Measurements from ENCODE around the gene LAPTM4A. TPM values are rescaled to one million over a fixed set of nuclear protein-coding genes. Genes with fewer than 3 reads are reported as not detected.
A peak's percentile ranks its signal among the peaks of the same experiment; 100 is the strongest.
"Not testable (repeated sequence)": the region's sequence is repeated elsewhere in the genome, so short reads cannot be mapped to it uniquely, and the experiment has no call there.

Gene LAPTM4A
- polyA plus RNA-seq, 4 donors, result 480 to 586 (median 567) TPM

DNA sequence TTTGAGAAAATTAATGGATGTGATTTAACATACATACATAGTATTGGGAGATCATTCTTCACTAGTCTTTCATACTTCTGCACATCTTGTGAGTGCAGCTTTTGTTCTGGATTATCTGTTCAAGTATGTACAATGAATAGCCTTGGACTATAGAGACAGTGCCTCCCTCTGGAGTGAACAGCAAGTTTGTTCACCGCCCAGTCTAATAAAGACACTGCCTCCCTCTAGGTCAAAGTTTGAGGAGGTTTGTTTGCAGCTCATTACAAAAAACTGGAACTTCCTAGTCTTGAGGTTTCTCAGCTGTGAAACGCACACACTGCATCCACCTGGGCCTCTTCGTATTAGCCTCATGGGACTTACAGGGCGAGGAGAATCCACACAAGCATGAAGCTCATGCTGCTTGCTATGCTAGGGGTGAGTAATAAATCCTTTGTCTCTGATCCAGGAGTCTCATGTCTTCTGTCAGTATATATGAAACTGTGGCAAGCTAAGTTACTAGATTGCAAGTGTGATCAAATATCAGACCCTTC lies 26.0 kb upstream of the LAPTM4A start:
- DNase-seq (ENCODE audit: low read depth in 4 of 4, low spot score in 3 of 4), result no peak

DNA sequence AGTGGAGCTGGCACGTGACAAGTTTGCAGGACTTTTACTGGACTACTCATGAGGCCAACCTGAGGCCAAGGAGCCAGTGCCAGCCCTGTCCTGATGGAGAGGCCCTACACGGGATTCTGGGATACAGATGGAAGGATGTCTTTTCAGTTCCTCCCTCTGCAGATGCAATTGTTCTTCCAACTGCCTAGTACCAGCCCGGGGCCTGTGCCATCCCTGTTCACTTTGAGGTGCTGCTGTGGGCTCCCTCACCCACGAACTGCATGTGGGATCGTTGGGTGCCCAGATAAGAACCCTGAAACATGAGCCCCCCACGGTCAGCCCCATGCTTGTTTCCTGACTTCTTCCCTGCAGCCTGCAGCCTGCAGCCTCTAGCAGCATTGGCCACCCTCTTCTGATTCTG lies 25.3 kb upstream of the LAPTM4A start:
- DNase-seq (ENCODE audit: low read depth in 4 of 4, low spot score in 3 of 4), result no peak

DNA sequence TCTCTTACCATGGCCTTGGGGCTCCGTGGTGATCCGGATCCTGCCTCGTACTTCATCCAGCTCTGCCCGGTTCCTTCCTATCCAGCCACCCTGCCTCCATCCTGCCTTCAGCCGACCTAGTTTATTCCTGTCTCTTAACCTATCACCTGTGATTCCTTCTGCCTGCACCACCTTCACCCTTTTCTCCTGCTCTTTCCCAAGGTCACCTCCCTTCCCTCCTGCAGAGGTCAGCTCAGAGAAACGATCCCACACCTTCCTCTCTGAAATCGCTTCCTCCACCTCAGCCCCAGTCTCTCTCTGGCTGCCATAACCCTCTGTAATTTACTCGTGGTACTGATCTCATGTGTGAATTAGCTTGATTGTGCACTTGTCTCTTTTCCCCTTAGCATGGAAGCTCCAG lies 23.5 kb upstream of the LAPTM4A start:
- DNase-seq (ENCODE audit: low read depth in 4 of 4, low spot score in 3 of 4), result no peak

DNA sequence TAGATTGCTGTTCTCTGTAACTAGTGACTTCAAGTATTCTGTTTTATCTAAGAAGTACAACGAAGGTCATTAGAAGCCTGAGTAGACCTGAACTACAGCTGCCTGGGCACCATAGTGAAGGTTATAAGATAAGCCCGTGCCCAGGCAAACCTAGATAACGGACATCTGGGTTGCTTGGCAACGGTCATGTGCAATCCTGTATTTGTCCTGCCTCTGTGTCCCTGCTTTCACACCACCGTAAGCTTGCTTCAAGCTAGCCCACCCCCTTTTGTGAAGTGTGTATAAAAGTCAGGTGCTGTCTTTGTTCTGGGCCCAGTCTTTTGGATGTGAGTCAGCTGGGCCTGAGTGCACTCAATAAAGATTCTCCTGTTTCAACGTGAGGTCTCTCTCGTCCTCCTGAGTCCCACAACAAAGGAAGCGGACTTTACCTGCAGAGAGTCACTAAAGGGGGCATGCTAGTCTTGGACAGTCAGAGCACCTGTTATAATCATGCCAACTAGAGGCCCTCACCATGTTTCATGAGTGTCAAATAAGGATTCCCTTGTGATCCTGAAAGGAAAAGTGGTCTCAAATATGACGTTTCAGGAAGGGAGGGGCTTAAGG lies 22.7 kb upstream of the LAPTM4A start:
- not testable (repeated sequence) for DNase-seq (ENCODE audit: low read depth in 4 of 4, low spot score in 3 of 4)

DNA sequence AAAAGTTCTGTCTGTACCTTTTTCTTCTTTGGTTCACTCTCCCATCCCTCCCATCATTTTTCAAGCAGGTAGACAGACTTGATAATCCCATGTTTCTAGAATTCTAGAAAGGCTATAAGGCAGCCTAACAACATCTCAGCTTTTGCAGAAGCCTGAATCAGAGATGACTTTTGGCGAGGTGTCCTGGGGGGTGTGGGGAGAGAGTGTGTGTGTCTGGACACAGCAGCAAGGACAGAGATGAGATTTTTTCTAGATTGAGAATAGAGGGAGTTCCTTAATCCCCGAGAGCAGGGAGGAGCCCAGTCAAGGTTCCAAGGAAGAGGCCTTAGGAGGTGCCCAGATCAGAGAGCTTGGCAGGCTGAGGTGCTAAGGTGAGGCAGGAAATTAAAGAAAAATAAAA lies 22.0 kb upstream of the LAPTM4A start:
- no peak for DNase-seq (ENCODE audit: low read depth in 4 of 4, low spot score in 3 of 4)

DNA sequence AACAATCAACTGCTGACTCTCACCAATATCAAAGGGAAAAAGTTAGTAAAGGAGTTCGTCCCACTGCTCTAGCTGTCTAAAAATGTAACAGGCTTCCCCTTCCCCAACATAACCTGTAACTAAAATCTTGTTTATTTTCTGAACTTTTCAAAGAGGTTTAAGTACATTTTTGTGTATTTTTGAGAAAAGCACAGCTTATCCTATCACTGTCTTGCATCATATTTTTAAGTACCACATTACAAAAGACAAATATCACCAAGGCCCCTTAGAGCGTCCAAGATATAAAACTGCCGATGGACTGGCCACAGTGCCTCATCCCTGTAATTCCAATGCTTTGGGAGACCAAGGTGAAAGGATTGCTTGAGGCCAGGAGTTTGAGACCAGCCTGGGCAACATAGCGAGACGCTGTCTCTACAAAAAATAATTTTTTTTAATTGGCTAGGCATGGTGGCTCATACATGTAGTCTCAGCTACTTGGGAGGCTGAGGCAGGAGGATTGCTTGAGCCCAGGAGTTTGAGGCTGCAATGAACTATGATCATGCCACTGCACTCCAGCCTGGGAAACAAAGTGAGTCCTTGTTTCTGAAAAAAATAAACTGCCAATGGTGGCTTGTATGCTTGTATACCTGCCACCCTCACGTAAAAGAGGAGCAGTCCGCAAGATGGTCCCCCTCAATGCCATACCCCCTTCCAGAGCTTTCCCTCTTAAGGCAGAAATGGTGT lies 21.2 kb upstream of the LAPTM4A start:
- no peak for DNase-seq (ENCODE audit: low read depth in 4 of 4, low spot score in 3 of 4)

DNA sequence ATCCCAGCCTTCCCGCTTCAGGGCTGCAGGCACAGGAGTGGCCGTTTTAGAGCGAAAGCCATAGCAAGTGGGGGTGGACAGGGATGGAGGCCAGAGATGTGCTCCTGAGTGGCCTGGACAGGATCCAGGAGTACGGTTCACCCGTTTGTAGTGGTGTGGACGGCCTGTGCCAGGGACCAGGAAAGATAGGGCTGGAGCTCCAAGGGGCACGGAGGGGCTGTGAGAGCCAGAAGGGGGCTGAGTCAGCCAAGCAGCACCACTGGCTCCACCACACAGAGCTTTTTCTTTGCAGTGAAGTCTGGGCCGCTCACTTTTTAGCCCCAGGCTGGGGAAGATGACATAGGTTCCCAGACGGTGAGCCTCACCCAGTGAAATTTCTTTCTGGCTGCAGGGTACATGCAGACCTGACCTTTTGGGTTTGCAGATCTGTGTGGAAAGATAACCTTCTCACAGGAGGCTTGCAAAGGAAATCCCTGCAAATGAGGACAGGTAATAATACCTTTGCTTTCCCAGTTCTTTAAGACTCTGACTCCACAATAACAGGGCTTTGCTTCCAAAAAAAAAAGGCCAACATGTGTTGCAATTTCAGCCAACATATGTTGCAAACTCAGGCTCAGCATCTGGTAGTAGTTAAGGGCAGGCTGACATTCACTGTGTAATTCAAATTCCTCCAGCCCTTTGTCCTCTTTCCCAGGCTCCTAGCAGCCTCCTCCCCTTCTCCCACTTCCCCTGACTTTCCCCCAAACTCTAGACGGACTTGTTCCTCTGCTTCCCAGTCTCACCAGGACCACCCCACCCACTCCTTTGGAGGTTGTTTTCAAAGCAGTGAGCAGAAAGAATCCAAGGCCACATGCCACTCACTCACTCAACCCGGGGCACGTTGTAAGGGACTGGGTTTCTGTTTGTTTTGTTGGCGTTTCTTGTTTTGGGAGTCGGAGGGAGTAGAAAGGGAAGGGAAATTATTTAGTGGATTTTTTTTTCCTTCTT lies 20.3 kb upstream of the LAPTM4A start:
- peak in 1 of 4 donors; percentile 72 for DNase-seq (ENCODE audit: low read depth in 4 of 4, low spot score in 3 of 4)

DNA sequence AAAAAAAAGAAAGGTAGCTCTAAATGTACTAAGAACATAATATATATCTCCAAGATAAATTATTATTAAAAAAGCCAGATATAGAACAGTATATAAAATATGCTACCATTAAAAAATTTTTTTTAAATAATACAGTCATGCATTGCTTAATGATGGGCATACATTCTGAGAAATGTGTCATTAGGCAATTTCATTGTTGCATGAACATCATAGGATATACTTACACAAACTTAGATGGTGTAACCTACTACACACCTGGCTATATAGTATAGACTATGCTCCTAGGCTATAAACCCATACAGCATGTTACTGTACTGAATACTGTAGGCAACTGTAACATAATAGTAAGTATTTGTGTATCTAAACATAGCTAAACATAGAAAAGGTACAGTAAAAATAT lies 18.3 kb upstream of the LAPTM4A start:
- no peak for DNase-seq (ENCODE audit: low read depth in 4 of 4, low spot score in 3 of 4)

DNA sequence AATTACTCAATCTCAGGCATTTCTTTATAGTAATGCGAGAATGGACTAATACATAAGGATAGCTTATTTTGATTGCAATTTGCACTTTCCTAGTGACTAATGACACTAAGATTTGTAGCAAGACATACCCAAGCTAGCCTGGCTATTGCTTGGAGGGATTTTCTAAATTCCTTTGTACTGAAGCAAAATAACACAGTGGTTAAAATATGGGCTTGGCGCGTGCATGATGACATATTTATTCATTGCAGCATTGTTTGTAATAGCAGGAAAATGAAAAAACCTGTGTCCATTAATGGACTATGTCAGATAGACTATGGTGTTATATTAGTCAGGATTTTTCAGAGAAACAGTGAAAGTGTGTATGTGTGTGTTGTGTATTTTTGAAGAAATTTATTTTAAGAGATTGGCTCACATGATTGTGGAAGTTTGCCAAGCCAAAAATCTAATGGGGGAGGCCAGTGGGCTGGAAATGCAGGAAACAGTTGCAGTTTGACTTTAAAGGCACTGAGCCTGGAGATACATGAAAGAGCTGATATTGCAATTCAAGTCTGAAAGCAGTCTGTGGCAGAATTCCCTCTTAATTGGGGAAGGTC lies 16.7 kb upstream of the LAPTM4A start:
- DNase-seq (ENCODE audit: low read depth in 4 of 4, low spot score in 3 of 4), result no peak

DNA sequence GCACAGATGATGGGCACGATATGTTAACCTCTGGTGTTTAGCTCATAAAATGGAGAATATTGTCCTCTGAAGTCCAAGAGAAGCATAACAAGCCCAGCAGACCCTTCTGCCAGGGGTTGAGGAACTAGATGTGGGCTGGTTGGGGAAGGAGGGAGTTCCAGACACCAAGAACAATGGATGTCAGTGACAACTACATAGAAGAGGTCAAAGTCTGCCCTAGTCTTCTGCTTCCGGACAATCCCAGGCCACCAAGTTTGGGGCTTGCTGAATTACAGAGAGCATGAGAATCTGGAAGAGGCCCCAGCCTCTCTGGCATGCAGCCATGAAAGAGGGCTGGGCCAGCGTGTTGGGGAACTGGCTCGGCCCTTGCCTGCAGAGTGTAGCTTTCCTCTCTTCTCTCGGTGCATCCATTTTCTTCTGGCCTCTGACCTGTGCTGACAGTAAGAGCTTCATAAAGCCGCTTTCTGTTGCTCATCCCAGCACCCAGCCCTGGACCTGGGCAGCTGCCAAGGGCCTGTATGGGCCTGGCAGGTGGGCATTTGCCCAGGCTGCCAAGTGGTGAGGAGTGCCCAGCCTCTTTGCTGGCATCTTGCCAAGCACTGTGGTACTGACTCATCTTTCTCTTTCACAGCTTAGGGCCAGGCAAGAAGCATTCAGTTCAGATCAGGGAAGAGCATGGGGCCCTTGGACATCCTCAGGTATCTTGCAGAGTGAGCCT lies 14.6 kb upstream of the LAPTM4A start:
- DNase-seq (ENCODE audit: low read depth in 4 of 4, low spot score in 3 of 4), result no peak

DNA sequence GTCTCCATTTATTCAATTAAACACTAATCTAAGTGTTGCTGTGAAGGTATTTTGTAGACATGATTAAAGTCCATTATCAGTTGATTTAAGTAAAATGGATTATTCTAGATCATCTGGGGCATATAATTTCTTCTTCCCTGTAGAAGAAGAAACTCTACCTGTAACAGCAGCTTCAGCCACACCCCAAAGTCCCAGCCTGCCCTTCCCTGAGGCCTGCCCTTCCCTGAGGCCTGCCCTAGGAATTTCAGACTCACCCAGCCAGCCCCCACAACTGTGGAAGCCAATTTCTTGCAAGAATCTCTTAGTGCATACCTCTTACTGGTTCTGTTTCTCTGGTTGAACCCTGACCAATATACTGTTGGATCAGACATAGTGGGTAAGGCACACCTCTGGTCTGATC lies 13.4 kb upstream of the LAPTM4A start:
- DNase-seq (ENCODE audit: low read depth in 4 of 4, low spot score in 3 of 4), result no peak

DNA sequence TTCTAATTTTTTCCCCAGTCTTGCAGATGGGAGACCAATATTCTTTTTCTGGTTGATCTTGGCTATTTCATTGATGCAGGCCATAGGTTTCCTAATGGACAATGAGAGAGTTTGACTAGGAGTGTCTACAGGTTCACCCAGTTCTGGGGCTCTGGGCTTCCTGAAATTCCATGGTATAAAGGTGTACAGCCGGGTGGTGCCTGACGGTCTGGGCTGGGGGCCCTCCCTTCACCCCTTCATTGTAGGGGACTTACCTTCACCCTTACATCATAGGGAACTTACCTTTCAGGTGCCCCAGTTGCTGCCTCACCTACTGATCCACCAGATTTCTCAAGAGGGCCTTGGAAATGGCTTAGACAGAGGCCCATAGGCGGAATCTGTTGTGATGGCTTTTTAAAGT lies 13.0 kb upstream of the LAPTM4A start:
- DNase-seq (ENCODE audit: low read depth in 4 of 4, low spot score in 3 of 4), result no peak

DNA sequence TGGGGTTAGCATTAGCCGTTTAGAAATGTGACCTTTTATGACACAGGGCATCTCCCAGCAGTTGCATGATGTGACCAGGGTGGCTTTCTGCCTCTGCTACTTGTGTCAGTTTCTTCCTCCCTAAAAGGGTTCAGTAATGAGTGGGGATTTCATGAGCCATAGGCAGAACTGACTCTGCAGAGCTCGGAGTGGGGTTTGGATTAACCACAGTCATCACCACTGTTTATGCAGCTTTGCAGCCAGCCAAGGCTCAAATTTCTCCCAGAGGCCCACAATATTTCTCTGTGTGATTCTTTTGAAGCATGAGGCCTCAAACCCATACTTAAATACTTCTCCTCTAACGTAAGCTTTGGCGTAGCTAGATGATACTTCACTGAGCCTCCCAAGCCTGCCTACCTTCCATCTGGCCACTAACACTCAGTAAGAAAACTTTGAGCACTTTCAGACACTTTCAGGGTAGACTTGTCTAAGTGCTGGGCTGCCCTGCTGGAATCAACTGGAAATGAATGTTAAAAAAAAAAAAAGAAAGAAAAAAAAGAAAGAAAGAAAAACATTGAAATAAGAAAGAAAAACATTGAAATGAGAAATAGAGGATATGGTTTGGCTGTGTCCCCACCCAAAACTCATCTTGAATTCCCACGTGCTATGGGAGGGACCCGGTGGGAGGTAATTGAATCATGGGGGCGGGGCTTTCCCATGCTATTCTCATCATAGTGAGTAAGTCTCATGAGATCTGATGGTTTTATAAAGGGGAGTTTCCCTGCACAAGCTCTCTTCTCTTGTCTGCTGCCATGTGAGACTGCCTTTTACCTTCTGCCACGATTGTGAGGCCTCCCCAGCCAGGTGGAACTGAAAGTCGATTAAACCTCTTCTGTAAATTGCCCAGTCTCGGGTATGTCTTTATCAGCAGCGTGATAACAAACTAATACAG lies 11.5 kb upstream of the LAPTM4A start:
- no peak for DNase-seq (ENCODE audit: low read depth in 4 of 4, low spot score in 3 of 4)

DNA sequence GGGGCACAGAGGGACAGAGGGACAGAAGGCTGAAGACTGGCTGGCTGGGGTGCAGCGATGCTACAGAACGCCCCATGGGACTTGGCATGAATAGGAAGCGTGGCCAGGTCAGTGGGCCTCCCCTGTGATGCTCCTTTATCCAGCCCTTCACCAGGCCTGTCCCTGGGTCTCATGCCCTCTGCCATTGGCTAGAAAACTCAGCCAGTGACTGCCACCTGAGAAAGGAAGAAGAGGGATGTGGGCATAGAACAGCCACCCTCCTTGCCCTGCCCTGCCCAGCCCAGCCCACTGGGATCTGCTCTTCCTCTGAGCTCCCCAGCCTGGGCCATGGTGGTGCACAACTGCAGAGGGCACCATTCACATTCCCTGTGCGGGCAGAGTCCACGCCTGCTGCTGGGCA lies 10.5 kb upstream of the LAPTM4A start:
- DNase-seq (ENCODE audit: low read depth in 4 of 4, low spot score in 3 of 4), result no peak

DNA sequence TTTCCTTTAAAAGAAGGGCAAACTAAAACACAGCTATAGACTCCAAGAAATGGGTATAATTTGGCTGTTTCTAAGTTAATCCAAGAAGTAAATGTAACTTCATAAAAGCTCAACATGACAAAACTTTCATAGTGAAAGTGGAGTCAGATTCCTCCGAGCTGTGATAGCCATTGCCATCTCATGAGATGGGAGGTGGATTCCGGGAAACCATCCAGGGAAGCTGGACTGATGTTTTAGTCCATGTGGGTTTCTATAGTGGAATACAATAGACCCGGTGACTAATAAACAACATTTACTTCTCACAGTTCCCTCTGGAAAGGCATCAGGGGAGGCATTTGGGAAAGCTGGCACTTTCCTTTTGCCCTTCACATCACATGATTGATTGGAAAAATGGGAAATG lies 10.0 kb upstream of the LAPTM4A start:
- DNase-seq (ENCODE audit: low read depth in 4 of 4, low spot score in 3 of 4), result no peak

DNA sequence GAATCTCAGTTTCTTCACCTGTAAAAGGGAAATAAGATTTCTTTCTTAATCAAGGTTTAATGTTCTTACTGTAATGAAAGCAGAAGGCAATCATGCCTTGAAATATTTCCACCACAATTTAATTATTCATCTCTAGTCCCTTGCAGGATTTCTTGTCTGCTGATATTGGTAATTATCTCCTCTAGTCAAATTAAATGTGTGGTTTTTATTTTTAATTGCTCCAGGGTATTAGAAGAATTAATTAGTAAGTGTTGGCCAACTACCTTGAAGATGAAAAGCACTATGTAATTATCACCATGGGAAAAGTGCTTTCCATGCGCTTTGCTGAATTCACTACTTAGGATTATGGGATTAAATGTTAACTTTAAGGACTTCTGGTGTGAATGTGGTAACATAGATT lies 8.7 kb upstream of the LAPTM4A start:
- no peak for DNase-seq (ENCODE audit: low read depth in 4 of 4, low spot score in 3 of 4)

DNA sequence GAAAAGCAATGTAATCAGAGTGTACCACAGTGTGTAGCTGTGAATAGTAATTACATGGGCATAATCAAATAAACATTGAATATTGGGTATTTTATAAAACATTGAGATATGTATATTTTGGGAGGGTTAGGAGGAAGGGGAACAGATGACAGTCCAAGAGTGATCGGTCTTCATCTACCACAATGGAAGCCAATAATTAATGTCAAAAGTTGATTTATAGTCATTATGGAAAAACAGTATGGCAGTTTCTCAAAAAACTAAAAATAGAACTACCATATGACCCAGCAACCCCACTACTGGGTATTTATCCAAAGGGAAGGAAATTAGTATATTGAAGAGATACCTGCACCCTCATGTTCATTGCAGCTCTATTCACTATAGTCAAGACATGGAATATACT lies 5.8 kb upstream of the LAPTM4A start:
- DNase-seq (ENCODE audit: low read depth in 4 of 4, low spot score in 3 of 4), result no peak

DNA sequence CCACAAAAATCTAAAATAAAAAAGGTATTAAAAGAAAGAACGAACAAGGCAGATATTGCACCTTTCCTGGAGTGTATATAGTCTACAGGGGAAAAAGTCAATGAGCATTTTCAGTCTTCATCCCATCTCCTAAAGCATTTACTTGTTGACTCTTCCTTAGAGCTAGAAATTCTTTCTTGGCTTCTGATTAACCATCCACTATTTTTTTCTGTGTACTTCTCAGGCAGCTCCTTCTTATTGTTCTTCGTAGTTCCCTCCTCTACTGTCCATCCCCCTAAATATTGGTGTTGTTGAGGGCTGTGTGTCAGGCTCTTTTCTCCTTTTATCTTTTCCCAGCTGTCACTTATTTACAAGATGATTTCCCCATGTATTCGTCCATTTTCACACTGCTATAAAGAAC lies 3.5 kb upstream of the LAPTM4A start:
- DNase-seq (ENCODE audit: low read depth in 4 of 4, low spot score in 3 of 4), result no peak

DNA sequence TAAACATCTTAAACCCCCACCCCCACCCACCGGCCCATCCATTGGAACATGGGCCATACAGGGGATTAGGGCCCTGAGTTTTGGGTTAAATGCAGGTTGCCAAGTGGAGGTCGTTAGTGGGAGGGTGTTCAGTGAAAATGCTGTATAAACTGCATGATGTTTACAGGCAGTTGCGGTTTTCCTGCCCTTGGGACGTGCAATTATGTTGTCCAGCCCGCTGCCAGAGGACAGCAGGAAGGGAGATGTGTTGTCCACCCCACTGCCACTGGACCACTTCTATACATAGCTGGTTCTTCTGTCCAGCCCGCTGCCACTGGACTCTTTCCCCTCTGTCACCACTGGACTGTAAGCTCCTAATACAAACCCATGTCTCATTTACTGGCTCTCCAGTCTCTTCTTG lies 2.7 kb upstream of the LAPTM4A start:
- DNase-seq (ENCODE audit: low read depth in 4 of 4, low spot score in 3 of 4), result no peak
